Tibial artery (tissue), 4 donors: ENCODE results near the gene AP5S1.

Source experiments
- DNase-seq, 2 donors: peaks; one replicate each; pipeline ENCODE4 v3.0.0-alpha.2; 2019
- H3K27ac ChIP-seq, 2 donors: fragments of 200-600 bp; sonication (generic) in 1 of 2; 1 replicate in 1 of 2; 2 replicates in 1 of 2; pipeline ENCODE4 v1.5.1; 2018 to 2019; ENCODE audit warnings: mild to moderate bottlenecking in 1 of 2
- H3K27me3 ChIP-seq, 2 donors: fragments of 200-600 bp; sonication (generic) in 1 of 2; one replicate each; pipeline versions ENCODE4 v1.5.1 to v1.6.0; 2016 to 2019
- H3K36me3 ChIP-seq, 3 donors: fragments of 200-600 bp; sonication (generic) in 2 of 3; one replicate each; pipeline ENCODE4 v1.5.1; 2016 to 2019; ENCODE audit warnings: mild to moderate bottlenecking in 2 of 3
- H3K4me1 ChIP-seq, 4 donors: fragments of 200-600 bp; sonication (generic) in 2 of 4; 1 replicate in 3 of 4; 2 replicates in 1 of 4; pipeline ENCODE4 v1.5.1; 2016 to 2019
- H3K4me3 ChIP-seq, 2 donors: fragments of 200-600 bp; sonication (generic) in 1 of 2; 1 replicate in 1 of 2; 2 replicates in 1 of 2; pipeline ENCODE4 v1.5.1; 2018 to 2019; ENCODE audit warnings: mild to moderate bottlenecking in 2 of 2
- H3K9me3 ChIP-seq, 3 donors: fragments of 200-600 bp; sonication (generic) in 1 of 3; one replicate each; pipeline ENCODE4 v1.5.1; 2016 to 2019
- intact Hi-C: fragments of 100-400 bp; cut with DNase I; formaldehyde crosslinking; loops from one replicate; pipeline ENCODE4 v1.15.0; 2023; ENCODE audit warnings: low total_unique reads
- TF ChIP-seq, protein P1 (sequence below), 2 experiments: fragments of 200-600 bp in 1 of 2; fragments of 450-650 bp in 1 of 2; IDR thresholded peaks; one replicate each; pipeline ENCODE4 v1.5.1; 2017 to 2019; ENCODE audit warnings: antibody characterized with exemption in 2 of 2, mild to moderate bottlenecking in 1 of 2, moderate library complexity in 1 of 2

Gene AP5S1

GRCh38 chr20:3876676-3877075 lies 56.3 kb downstream of the AP5S1 start:
- no peaks in the 10 kb centered on the region for H3K9me3 ChIP-seq
- no peak overlapping the region for H3K4me3 ChIP-seq
- no peak for DNase-seq
- peaks cover 0 to 9% (median 0%) of the 10 kb centered on the region in 4 donors for H3K4me1 ChIP-seq
- no peaks in the 10 kb centered on the region for H3K27me3 ChIP-seq
- H3K27ac ChIP-seq: no peak overlapping the region
- TF ChIP-seq, protein P1, sequence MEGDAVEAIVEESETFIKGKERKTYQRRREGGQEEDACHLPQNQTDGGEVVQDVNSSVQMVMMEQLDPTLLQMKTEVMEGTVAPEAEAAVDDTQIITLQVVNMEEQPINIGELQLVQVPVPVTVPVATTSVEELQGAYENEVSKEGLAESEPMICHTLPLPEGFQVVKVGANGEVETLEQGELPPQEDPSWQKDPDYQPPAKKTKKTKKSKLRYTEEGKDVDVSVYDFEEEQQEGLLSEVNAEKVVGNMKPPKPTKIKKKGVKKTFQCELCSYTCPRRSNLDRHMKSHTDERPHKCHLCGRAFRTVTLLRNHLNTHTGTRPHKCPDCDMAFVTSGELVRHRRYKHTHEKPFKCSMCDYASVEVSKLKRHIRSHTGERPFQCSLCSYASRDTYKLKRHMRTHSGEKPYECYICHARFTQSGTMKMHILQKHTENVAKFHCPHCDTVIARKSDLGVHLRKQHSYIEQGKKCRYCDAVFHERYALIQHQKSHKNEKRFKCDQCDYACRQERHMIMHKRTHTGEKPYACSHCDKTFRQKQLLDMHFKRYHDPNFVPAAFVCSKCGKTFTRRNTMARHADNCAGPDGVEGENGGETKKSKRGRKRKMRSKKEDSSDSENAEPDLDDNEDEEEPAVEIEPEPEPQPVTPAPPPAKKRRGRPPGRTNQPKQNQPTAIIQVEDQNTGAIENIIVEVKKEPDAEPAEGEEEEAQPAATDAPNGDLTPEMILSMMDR (IDR thresholded peaks at IDR 0.05): no peak
- H3K36me3 ChIP-seq: peaks cover 10 to 23% (median 13%) of the 10 kb centered on the region in 3 donors
- intact Hi-C loops: no loop called here
